A673 (cell line): ENCODE results near the gene TNNI3. TPM values are rescaled to one million over a fixed set of nuclear protein-coding genes. Genes with fewer than 3 reads are reported as not detected.

ENCODE experiments used
- BruUV-seq: library from RNA; stranded (reverse); fragments of 400-500 nt; replicated peaks from 2 replicates; lab custom pipeline; 2021; lab: Mats Ljungman, UMichigan
- CTCF ChIA-PET: fragments of 300-600 bp; sonication (Branson Sonifier 250); formaldehyde crosslinking; loops from one replicate; lab custom pipeline; 2022; ENCODE audit warnings: antibody characterized with exemption; lab: Charles Lee
- POLR2A ChIA-PET: fragments of 300-600 bp; sonication (Branson Sonifier 250); formaldehyde crosslinking; loops from one replicate; lab custom pipeline; 2022; ENCODE audit warnings: antibody characterized with exemption; ENCODE audit not compliant: low non-redundant PET; lab: Charles Lee
- DNase-seq: peaks from one replicate; pipeline ENCODE4 v3.0.0-alpha.2; 2015; ENCODE audit warnings: low spot score
- H3K27ac ChIP-seq: fragments of 200-600 bp; sonication (generic); 2 replicates; pipeline ENCODE4 v1.5.1; 2016; ENCODE audit warnings: mixed run types, low read depth, mild to moderate bottlenecking, mixed read lengths, antibody characterized with exemption, low read length; ENCODE audit not compliant: poor library complexity, severe bottlenecking
- H3K27me3 ChIP-seq: fragments of 200-600 bp; sonication (generic); replicated peaks from 2 replicates; pipeline ENCODE4 v1.6.1; 2017; ENCODE audit warnings: mixed run types, low read depth, mild to moderate bottlenecking, mixed read lengths, antibody characterized with exemption, low read length; ENCODE audit not compliant: insufficient read depth, poor library complexity
- H3K36me3 ChIP-seq: fragments of 200-600 bp; sonication (generic); 2 replicates; pipeline ENCODE4 v1.6.1; 2016; ENCODE audit warnings: mixed run types, mild to moderate bottlenecking, mixed read lengths, antibody characterized with exemption, low read length; ENCODE audit not compliant: insufficient read depth, poor library complexity, severe bottlenecking
- H3K4me1 ChIP-seq: fragments of 200-600 bp; sonication (generic); 2 replicates; pipeline ENCODE4 v1.6.1; 2017; ENCODE audit warnings: mixed run types, mild to moderate bottlenecking, mixed read lengths, antibody characterized with exemption, low read length; ENCODE audit not compliant: insufficient read depth, poor library complexity, severe bottlenecking
- H3K4me3 ChIP-seq: fragments of 200-600 bp; sonication (generic); 2 replicates; pipeline ENCODE4 v1.5.1; 2016; ENCODE audit warnings: low read depth, mixed run types, mild to moderate bottlenecking, mixed read lengths, low read length; ENCODE audit not compliant: poor library complexity, severe bottlenecking
- H3K9me3 ChIP-seq: fragments of 200-600 bp; sonication (generic); 2 replicates; pipeline ENCODE4 v1.6.1; 2016; ENCODE audit warnings: mixed run types, low read depth, mild to moderate bottlenecking, mixed read lengths, antibody characterized with exemption, low read length; ENCODE audit not compliant: poor library complexity, severe bottlenecking
- EZH2 ChIP-seq: fragments of 200-600 bp; sonication (generic); IDR thresholded peaks from 2 replicates; pipeline ENCODE4 v1.6.1; 2017; ENCODE audit warnings: borderline replicate concordance, low read depth, mild to moderate bottlenecking, mixed read lengths, antibody characterized with exemption, low read length; ENCODE audit not compliant: poor library complexity, severe bottlenecking
- intact Hi-C: fragments of 100-400 bp; cut with micrococcal nuclease; formaldehyde crosslinking; loops from one replicate; pipeline ENCODE4 v1.10.0; 2022; ENCODE audit not compliant: unreplicated experiment
- total RNA-seq: library from RNA; stranded (reverse); gene quantifications from 2 replicates; pipeline ENCODE4 v1.2.3, GENCODE V29; 2021
- TF ChIP-seq, protein P1 (sequence below): fragments of 300-800, 200-600 bp; sonication (generic); conservative IDR thresholded peaks from 2 replicates; pipeline ENCODE4 v1.5.1; 2017; ENCODE audit warnings: low read depth, mild to moderate bottlenecking, antibody characterized with exemption, low read length, moderate library complexity, mixed read lengths

The TNNI3 gene
- total RNA-seq, 1 experiment from 2014 or later = 12.8 TPM

DNA sequence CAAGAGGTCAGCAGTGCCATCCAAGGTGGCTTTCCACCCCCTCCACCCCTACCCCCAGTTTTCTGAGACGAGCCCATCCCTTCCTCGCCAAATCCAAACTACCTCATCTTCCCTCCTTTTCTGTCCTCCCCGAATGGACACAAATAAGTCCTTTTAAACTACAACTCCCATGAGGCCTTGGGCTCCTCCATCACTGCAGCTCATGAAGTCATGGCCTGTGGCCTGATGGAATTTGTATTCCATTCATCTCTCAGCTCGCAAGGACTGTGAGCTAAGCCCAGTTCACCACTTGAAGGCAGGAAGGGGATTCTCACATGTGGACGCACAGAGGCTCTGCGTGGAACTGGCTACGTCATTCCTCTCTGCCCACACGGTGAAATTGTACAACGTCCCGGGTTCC is 39.3 kb upstream of the TNNI3 start:
- Histone ChIP-seq H3K4me3 (no peak overlapping the region), H3K27ac (no peak overlapping the region), H3K9me3 (no peaks in the 10 kb centered on the region), H3K36me3 (no peaks in the 10 kb centered on the region), H3K4me1 (no peaks in the 10 kb centered on the region), H3K27me3 (no peaks in the 10 kb centered on the region)
- DNase-seq = peak; percentile 37
- intact Hi-C loops = no loop called here
- BruUV-seq = no TSS peak
- ChIA-PET CTCF (interaction anchor here (0.6 kb wide), 1 partner anchor 31 kb away, joined by 3 read pairs; no protein-coding TSS in a partner anchor), POLR2A (no interaction called here)
- TF ChIP-seq, protein P1, sequence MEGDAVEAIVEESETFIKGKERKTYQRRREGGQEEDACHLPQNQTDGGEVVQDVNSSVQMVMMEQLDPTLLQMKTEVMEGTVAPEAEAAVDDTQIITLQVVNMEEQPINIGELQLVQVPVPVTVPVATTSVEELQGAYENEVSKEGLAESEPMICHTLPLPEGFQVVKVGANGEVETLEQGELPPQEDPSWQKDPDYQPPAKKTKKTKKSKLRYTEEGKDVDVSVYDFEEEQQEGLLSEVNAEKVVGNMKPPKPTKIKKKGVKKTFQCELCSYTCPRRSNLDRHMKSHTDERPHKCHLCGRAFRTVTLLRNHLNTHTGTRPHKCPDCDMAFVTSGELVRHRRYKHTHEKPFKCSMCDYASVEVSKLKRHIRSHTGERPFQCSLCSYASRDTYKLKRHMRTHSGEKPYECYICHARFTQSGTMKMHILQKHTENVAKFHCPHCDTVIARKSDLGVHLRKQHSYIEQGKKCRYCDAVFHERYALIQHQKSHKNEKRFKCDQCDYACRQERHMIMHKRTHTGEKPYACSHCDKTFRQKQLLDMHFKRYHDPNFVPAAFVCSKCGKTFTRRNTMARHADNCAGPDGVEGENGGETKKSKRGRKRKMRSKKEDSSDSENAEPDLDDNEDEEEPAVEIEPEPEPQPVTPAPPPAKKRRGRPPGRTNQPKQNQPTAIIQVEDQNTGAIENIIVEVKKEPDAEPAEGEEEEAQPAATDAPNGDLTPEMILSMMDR = no peak
- no peak for TF ChIP-seq EZH2

DNA sequence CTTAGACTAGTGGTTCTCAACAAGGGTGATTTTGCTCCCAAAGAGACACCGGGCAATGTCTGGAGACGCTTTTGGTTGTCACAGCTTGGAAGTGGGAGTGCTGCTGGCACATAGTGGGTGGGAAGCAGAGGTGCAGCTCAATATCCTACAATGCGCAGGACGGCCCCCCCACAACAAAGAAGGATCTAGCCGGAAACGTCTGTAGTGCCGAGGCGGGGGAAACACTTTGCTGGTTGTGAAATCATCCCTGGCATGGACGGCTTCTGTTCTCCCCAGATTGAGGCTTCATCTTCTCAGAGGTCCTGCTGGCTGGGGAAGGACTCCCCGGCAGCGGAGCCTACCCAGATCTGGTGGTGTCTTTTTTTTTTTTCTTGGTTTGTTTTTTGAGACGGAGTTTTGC is 35.9 kb upstream of the TNNI3 start:
- H3K4me3 ChIP-seq = no peak overlapping the region
- H3K9me3 ChIP-seq = no peaks in the 10 kb centered on the region
- no peak overlapping the region for H3K27ac ChIP-seq
- POLR2A ChIA-PET = interaction anchor here (0.5 kb wide), 1 partner anchor 47 kb away, joined by 3 read pairs; no protein-coding TSS in a partner anchor
- no peak for DNase-seq
- H3K27me3 ChIP-seq = no peaks in the 10 kb centered on the region
- CTCF ChIA-PET = no interaction called here
- BruUV-seq = no TSS peak
- intact Hi-C loops = no loop called here
- H3K36me3 ChIP-seq = no peaks in the 10 kb centered on the region
- TF ChIP-seq EZH2 = no peak
- TF ChIP-seq, protein P1 = no peak
- no peaks in the 10 kb centered on the region for H3K4me1 ChIP-seq

DNA sequence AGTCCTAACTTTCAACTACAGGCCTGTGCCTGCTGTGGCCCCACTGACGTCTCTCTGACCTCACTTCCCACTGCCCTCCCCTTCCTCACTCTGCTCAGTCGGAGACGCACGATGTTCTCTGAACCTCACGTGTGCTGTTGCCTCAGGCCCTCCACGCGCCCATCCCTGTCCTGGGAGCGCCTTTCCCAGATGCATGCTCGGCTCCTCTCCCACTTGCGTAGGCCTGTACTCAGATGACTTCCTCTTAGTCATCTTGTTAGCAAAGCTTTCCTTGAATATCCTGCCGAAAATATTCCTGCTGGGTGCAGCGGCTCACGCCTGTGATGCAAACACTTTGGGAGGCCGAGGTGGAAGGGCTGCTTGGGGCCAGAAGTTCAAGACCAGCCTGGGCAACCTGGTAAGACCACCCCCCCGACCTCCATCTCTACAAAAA is 31.9 kb upstream of the TNNI3 start:
- intact Hi-C loops = no loop called here
- TF ChIP-seq, protein P1 = no peak
- no peak for TF ChIP-seq EZH2
- ChIA-PET POLR2A (no interaction called here), CTCF (no interaction called here)
- no TSS peak for BruUV-seq
- Histone ChIP-seq H3K27ac (no peak overlapping the region), H3K4me1 (no peaks in the 10 kb centered on the region), H3K36me3 (no peaks in the 10 kb centered on the region), H3K27me3 (no peaks in the 10 kb centered on the region), H3K4me3 (no peak overlapping the region), H3K9me3 (no peaks in the 10 kb centered on the region)
- DNase-seq = no peak
